WTC11 (cell line): ENCODE data around the gene MDH2. TPM values are rescaled to one million over a fixed set of nuclear protein-coding genes. Genes with fewer than 3 reads are reported as not detected.

Source experiments
- ATAC-seq: fragments of 200-7000 bp; cut with Tn5 transposase; 2 replicates; pipeline ENCODE4 v1.10.0; 2021; ENCODE audit warnings: mild to moderate bottlenecking, moderate library complexity
- CTCF ChIA-PET: fragments of 300-600 bp; sonication (Branson Sonifier 250); formaldehyde crosslinking; loops from one replicate; lab custom pipeline; 2021; ENCODE audit warnings: antibody characterized with exemption; lab: Charles Lee
- POLR2A ChIA-PET: fragments of 350-600 bp; sonication (Branson Sonifier 250); formaldehyde crosslinking; loops from one replicate; lab custom pipeline; 2021; ENCODE audit warnings: antibody characterized with exemption; lab: Charles Lee
- DNase-seq: peaks from one replicate; pipeline ENCODE4 v3.0.0; 2021; ENCODE audit warnings: low spot score
- H3K27ac Mint-ChIP-seq: 2 replicates; pipeline ENCODE4 v1.8.0; 2021; ENCODE audit warnings: mixed read lengths
- H3K27me3 Mint-ChIP-seq: 2 replicates; pipeline ENCODE4 v1.8.0; 2021; ENCODE audit warnings: low read depth, mild to moderate bottlenecking, moderate library complexity, mixed read lengths
- H3K36me3 Mint-ChIP-seq: 2 replicates; pipeline ENCODE4 v1.8.0; 2021; ENCODE audit warnings: mixed read lengths
- H3K4me1 Mint-ChIP-seq: 2 replicates; pipeline ENCODE4 v1.8.0; 2022; ENCODE audit warnings: mixed read lengths
- H3K4me3 Mint-ChIP-seq: 2 replicates; pipeline ENCODE4 v1.8.0; 2021; ENCODE audit warnings: mild to moderate bottlenecking, moderate library complexity, mixed read lengths
- H3K9me3 Mint-ChIP-seq: 2 replicates; pipeline ENCODE4 v1.8.0; 2021; ENCODE audit warnings: mixed read lengths
- ATF1 ChIP-seq: sonication (generic); formaldehyde crosslinking; IDR thresholded peaks from 2 replicates; pipeline ENCODE4 v1.8.1; 2023; ENCODE audit warnings: mild to moderate bottlenecking, moderate library complexity, missing genetic modification reagents
- ATF6 ChIP-seq: sonication (generic); formaldehyde crosslinking; IDR thresholded peaks from 2 replicates; pipeline ENCODE4 v1.8.1; 2023; ENCODE audit warnings: mild to moderate bottlenecking, missing genetic modification reagents
- CDX4 ChIP-seq: fragments of 250-450 bp; sonication (Bioruptor Pico); IDR thresholded peaks from 2 replicates; pipeline ENCODE4 v1.9.0; 2021; ENCODE audit warnings: moderate library complexity, mild to moderate bottlenecking, inconsistent platforms, borderline replicate concordance
- E2F4 ChIP-seq: sonication (generic); formaldehyde crosslinking; IDR thresholded peaks from 2 replicates; pipeline ENCODE4 v1.8.1; 2022; ENCODE audit warnings: low read depth, mild to moderate bottlenecking, moderate library complexity, missing genetic modification reagents, borderline replicate concordance
- ETV6 ChIP-seq: sonication (generic); formaldehyde crosslinking; IDR thresholded peaks from 2 replicates; pipeline ENCODE4 v1.8.1; 2022; ENCODE audit warnings: mild to moderate bottlenecking, missing genetic modification reagents
- FOXP1 ChIP-seq: sonication (generic); formaldehyde crosslinking; IDR thresholded peaks from 2 replicates; pipeline ENCODE4 v1.8.0; 2022; ENCODE audit warnings: missing genetic modification reagents, mild to moderate bottlenecking, moderate library complexity, borderline replicate concordance
- FOXP4 ChIP-seq: sonication (generic); formaldehyde crosslinking; IDR thresholded peaks from 2 replicates; pipeline ENCODE4 v1.8.0; 2022; ENCODE audit warnings: mild to moderate bottlenecking, missing genetic modification reagents
- HMGA2 ChIP-seq: fragments of 250-450 bp; sonication (Bioruptor Pico); IDR thresholded peaks from 2 replicates; pipeline ENCODE4 v1.4.0; 2021; ENCODE audit warnings: mild to moderate bottlenecking, moderate library complexity
- KAT7 ChIP-seq: sonication (generic); formaldehyde crosslinking; IDR thresholded peaks from 2 replicates; pipeline ENCODE4 v1.8.1; 2023; ENCODE audit warnings: missing genetic modification reagents, mild to moderate bottlenecking, borderline replicate concordance
- RORB ChIP-seq: fragments of 250-450 bp; sonication (Bioruptor Pico); IDR thresholded peaks from 2 replicates; pipeline ENCODE4 v1.9.0; 2021; ENCODE audit warnings: mild to moderate bottlenecking
- TEAD4 ChIP-seq: sonication (generic); formaldehyde crosslinking; IDR thresholded peaks from 2 replicates; pipeline ENCODE4 v1.8.0; 2022; ENCODE audit warnings: mild to moderate bottlenecking, missing genetic modification reagents
- TP53 ChIP-seq: sonication (generic); formaldehyde crosslinking; IDR thresholded peaks from 2 replicates; pipeline ENCODE4 v1.8.1; 2023; ENCODE audit warnings: mild to moderate bottlenecking, missing genetic modification reagents
- ZNF121 ChIP-seq: sonication (generic); formaldehyde crosslinking; IDR thresholded peaks from 2 replicates; pipeline ENCODE4 v1.8.0; 2023; ENCODE audit warnings: missing genetic modification reagents
- total RNA-seq: library from RNA; stranded (reverse); gene quantifications from 3 replicates; pipeline ENCODE4 v1.2.3, GENCODE V29; 2021
- TF ChIP-seq, protein P1 (sequence below): fragments of 250-450 bp; sonication (Bioruptor Pico); IDR thresholded peaks from 2 replicates; pipeline ENCODE4 v2.1.2; 2022; ENCODE audit warnings: mild to moderate bottlenecking, moderate library complexity
- TF ChIP-seq, protein P2 (sequence below): sonication (generic); formaldehyde crosslinking; IDR thresholded peaks from 2 replicates; pipeline ENCODE4 v1.8.0; 2023; ENCODE audit warnings: missing genetic modification reagents, mild to moderate bottlenecking, borderline replicate concordance

The MDH2 gene
- total RNA-seq, 1 experiment from 2014 or later, result 333 TPM

- Mint-ChIP-seq H3K27me3 (no peaks in the 10 kb centered on the region), H3K27ac (peak overlapping the region; percentile 99), H3K4me3 (peak overlapping the region; percentile 99), H3K4me1 (peaks cover 24% of the 10 kb centered on the region), H3K36me3 (peaks cover 24% of the 10 kb centered on the region), H3K9me3 (no peaks in the 10 kb centered on the region)
- DNase-seq, result peak; percentile 34
- ATAC-seq, result peak; percentile 14
- POLR2A ChIA-PET, result interaction anchor here (1.2 to 2.2 kb wide), 5 partner anchors 29 to 269 kb away, joined by 3 to 7 read pairs (median 5); no protein-coding TSS in a partner anchor
- CTCF ChIA-PET, result interaction anchor here (0.6 to 2.7 kb wide), 4 partner anchors 25 to 269 kb away, joined by 3 to 13 read pairs (median 6); no protein-coding TSS in a partner anchor
- TF ChIP-seq RORB (CRISPR knock-in tag) (no peak), ATF6 (CRISPR knock-in tag) (no peak), CDX4 (CRISPR knock-in tag) (no peak), HMGA2 (CRISPR knock-in tag) (no peak), ZNF121 (CRISPR knock-in tag) (no peak), ATF1 (CRISPR knock-in tag) (no peak), E2F4 (no peak), TEAD4 (no peak), FOXP1 (CRISPR knock-in tag) (no peak), ETV6 (CRISPR knock-in tag) (no peak), FOXP4 (CRISPR knock-in tag) (no peak), TP53 (CRISPR knock-in tag) (no peak), KAT7 (CRISPR knock-in tag) (no peak)
- TF ChIP-seq, protein P1, sequence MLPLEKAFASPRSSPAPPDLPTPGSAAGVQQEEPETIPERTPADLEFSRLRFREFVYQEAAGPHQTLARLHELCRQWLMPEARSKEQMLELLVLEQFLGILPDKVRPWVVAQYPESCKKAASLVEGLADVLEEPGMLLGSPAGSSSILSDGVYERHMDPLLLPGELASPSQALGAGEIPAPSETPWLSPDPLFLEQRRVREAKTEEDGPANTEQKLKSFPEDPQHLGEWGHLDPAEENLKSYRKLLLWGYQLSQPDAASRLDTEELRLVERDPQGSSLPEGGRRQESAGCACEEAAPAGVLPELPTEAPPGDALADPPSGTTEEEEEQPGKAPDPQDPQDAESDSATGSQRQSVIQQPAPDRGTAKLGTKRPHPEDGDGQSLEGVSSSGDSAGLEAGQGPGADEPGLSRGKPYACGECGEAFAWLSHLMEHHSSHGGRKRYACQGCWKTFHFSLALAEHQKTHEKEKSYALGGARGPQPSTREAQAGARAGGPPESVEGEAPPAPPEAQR (CRISPR knock-in tag), result no peak
- TF ChIP-seq, protein P2, sequence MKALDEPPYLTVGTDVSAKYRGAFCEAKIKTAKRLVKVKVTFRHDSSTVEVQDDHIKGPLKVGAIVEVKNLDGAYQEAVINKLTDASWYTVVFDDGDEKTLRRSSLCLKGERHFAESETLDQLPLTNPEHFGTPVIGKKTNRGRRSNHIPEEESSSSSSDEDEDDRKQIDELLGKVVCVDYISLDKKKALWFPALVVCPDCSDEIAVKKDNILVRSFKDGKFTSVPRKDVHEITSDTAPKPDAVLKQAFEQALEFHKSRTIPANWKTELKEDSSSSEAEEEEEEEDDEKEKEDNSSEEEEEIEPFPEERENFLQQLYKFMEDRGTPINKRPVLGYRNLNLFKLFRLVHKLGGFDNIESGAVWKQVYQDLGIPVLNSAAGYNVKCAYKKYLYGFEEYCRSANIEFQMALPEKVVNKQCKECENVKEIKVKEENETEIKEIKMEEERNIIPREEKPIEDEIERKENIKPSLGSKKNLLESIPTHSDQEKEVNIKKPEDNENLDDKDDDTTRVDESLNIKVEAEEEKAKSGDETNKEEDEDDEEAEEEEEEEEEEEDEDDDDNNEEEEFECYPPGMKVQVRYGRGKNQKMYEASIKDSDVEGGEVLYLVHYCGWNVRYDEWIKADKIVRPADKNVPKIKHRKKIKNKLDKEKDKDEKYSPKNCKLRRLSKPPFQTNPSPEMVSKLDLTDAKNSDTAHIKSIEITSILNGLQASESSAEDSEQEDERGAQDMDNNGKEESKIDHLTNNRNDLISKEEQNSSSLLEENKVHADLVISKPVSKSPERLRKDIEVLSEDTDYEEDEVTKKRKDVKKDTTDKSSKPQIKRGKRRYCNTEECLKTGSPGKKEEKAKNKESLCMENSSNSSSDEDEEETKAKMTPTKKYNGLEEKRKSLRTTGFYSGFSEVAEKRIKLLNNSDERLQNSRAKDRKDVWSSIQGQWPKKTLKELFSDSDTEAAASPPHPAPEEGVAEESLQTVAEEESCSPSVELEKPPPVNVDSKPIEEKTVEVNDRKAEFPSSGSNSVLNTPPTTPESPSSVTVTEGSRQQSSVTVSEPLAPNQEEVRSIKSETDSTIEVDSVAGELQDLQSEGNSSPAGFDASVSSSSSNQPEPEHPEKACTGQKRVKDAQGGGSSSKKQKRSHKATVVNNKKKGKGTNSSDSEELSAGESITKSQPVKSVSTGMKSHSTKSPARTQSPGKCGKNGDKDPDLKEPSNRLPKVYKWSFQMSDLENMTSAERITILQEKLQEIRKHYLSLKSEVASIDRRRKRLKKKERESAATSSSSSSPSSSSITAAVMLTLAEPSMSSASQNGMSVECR (CRISPR knock-in tag), result no peak
- TF ChIP-seq, all 79 proteins: peak for 0
These were observed 722 bp downstream of the MDH2 start for GRCh38 chr7:76048668-76048988.
